ENCODE data around the gene ZNF831.

The ZNF831 gene

GRCh38 chr20:59242714-59243626 is 79.3 kb downstream of the ZNF831 start:
- Histone ChIP-seq H3K4me1 (ENCODE audit: control insufficient read depth in 2 of 2, insufficient read depth in 2 of 2, low read length in 2 of 2) (no peaks in the 10 kb centered on the region), H3K9me3 (ENCODE audit: control insufficient read depth in 2 of 2, low read length in 2 of 2) (no peaks in the 10 kb centered on the region), H3K36me3 (ENCODE audit: control insufficient read depth in 2 of 2, insufficient read depth in 2 of 2, low read length in 2 of 2) (no peaks in the 10 kb centered on the region), H3K27me3 (ENCODE audit: control insufficient read depth in 2 of 2, insufficient read depth in 2 of 2, low read length in 2 of 2) (peaks cover 3% of the 10 kb centered on the region in 2 donors), H3K9ac (ENCODE audit: low read depth in 1 of 2, low read length in 2 of 2) (no peak overlapping the region), H3K27ac (ENCODE audit: low read depth in 2 of 2, low read length in 2 of 2) (no peak overlapping the region), H3K4me3 (ENCODE audit: low read length in 2 of 2) (no peak overlapping the region)

DNA sequence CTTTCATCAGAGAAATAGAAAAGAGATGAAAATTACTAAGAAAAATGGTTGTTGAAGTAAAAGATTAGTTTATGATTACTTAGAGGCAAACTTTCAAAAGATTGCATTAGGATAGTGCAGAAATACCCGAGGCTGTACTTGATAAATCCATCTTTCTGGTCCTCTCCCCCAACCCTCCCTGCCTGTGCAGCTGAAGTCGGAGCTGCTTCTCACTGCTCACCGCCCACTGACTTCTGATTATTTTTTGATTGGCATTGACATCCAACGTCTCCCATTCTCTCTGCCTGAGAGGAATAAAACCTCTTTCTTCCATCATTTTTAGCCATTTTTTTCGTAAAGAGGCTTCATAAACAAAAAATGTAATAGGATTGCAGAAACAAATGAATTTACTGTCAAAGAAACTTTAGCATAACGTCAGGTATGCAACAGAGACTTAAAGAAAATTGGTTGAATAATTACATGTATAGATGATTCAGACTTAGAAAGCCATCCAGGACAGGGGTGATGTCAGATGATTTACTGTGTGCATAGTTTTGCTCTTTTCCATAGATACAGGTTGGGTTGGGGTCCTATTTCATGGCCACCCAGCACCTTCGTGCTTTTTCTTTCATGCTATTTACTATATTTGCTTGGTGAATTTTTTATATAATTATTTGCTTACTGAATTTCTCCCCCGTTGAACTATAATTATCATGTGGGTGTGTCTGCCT is 83.2 kb downstream of the ZNF831 start:
- H3K27me3 ChIP-seq (ENCODE audit: control insufficient read depth in 2 of 2, insufficient read depth in 2 of 2, low read length in 2 of 2), result peaks cover 3 to 4% of the 10 kb centered on the region in 2 donors

GRCh38 chr20:59247731-59248684 is 84.4 kb downstream of the ZNF831 start:
- peaks cover 2 to 3% of the 10 kb centered on the region in 2 donors for H3K27me3 ChIP-seq (ENCODE audit: control insufficient read depth in 2 of 2, insufficient read depth in 2 of 2, low read length in 2 of 2)

More for the DNA sequence above, 83.2 kb downstream of the ZNF831 start:
- Histone ChIP-seq H3K9me3 (ENCODE audit: control insufficient read depth in 2 of 2, low read length in 2 of 2) (no peaks in the 10 kb centered on the region), H3K4me1 (ENCODE audit: control insufficient read depth in 2 of 2, insufficient read depth in 2 of 2, low read length in 2 of 2) (no peaks in the 10 kb centered on the region), H3K9ac (ENCODE audit: low read depth in 1 of 2, low read length in 2 of 2) (no peak overlapping the region), H3K27ac (ENCODE audit: low read depth in 2 of 2, low read length in 2 of 2) (no peak overlapping the region), H3K36me3 (ENCODE audit: control insufficient read depth in 2 of 2, insufficient read depth in 2 of 2, low read length in 2 of 2) (no peaks in the 10 kb centered on the region), H3K4me3 (ENCODE audit: low read length in 2 of 2) (no peak overlapping the region)

GRCh38 chr20:59250293-59250692 is 86.7 kb downstream of the ZNF831 start:
- Histone ChIP-seq H3K36me3 (ENCODE audit: control insufficient read depth in 2 of 2, insufficient read depth in 2 of 2, low read length in 2 of 2) (no peaks in the 10 kb centered on the region), H3K9me3 (ENCODE audit: control insufficient read depth in 2 of 2, low read length in 2 of 2) (no peaks in the 10 kb centered on the region), H3K9ac (ENCODE audit: low read depth in 1 of 2, low read length in 2 of 2) (no peak overlapping the region), H3K27ac (ENCODE audit: low read depth in 2 of 2, low read length in 2 of 2) (no peak overlapping the region), H3K27me3 (ENCODE audit: control insufficient read depth in 2 of 2, insufficient read depth in 2 of 2, low read length in 2 of 2) (peaks cover 0 to 2% of the 10 kb centered on the region in 2 donors), H3K4me3 (ENCODE audit: low read length in 2 of 2) (no peak overlapping the region), H3K4me1 (ENCODE audit: control insufficient read depth in 2 of 2, insufficient read depth in 2 of 2, low read length in 2 of 2) (no peaks in the 10 kb centered on the region)

More at GRCh38 chr20:59247731-59248684, 84.4 kb downstream of the ZNF831 start:
- no peak overlapping the region for H3K4me3 ChIP-seq (ENCODE audit: low read length in 2 of 2)
- no peak overlapping the region for H3K27ac ChIP-seq (ENCODE audit: low read depth in 2 of 2, low read length in 2 of 2)
- H3K36me3 ChIP-seq (ENCODE audit: control insufficient read depth in 2 of 2, insufficient read depth in 2 of 2, low read length in 2 of 2), result no peaks in the 10 kb centered on the region
- no peaks in the 10 kb centered on the region for H3K4me1 ChIP-seq (ENCODE audit: control insufficient read depth in 2 of 2, insufficient read depth in 2 of 2, low read length in 2 of 2)
- H3K9me3 ChIP-seq (ENCODE audit: control insufficient read depth in 2 of 2, low read length in 2 of 2), result no peaks in the 10 kb centered on the region
- no peak overlapping the region for H3K9ac ChIP-seq (ENCODE audit: low read depth in 1 of 2, low read length in 2 of 2)

DNA sequence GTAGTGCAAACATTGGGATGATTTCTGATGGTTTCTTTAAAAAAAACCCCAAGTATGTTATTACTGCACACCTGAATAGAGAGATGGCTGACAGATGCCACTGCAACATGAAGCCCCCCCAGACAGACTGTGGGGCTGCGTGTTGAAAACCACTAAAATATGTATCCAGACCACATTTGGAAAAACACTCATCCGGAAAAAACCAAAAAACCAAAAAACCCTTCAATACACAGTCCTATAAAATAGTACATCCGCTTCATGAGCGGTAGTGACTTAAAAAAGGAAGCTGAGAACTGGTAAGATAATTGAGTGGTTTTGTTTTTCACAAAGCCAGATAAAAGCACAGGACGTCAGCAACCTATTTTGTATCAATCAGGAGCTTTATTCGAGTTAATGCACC is 89.7 kb downstream of the ZNF831 start:
- Histone ChIP-seq H3K27ac (ENCODE audit: low read depth in 2 of 2, low read length in 2 of 2) (no peak overlapping the region), H3K9me3 (ENCODE audit: control insufficient read depth in 2 of 2, low read length in 2 of 2) (no peaks in the 10 kb centered on the region), H3K4me1 (ENCODE audit: control insufficient read depth in 2 of 2, insufficient read depth in 2 of 2, low read length in 2 of 2) (no peaks in the 10 kb centered on the region), H3K27me3 (ENCODE audit: control insufficient read depth in 2 of 2, insufficient read depth in 2 of 2, low read length in 2 of 2) (peaks cover 2 to 3% of the 10 kb centered on the region in 2 donors), H3K4me3 (ENCODE audit: low read length in 2 of 2) (no peak overlapping the region), H3K36me3 (ENCODE audit: control insufficient read depth in 2 of 2, insufficient read depth in 2 of 2, low read length in 2 of 2) (no peaks in the 10 kb centered on the region), H3K9ac (ENCODE audit: low read depth in 1 of 2, low read length in 2 of 2) (no peak overlapping the region)

DNA sequence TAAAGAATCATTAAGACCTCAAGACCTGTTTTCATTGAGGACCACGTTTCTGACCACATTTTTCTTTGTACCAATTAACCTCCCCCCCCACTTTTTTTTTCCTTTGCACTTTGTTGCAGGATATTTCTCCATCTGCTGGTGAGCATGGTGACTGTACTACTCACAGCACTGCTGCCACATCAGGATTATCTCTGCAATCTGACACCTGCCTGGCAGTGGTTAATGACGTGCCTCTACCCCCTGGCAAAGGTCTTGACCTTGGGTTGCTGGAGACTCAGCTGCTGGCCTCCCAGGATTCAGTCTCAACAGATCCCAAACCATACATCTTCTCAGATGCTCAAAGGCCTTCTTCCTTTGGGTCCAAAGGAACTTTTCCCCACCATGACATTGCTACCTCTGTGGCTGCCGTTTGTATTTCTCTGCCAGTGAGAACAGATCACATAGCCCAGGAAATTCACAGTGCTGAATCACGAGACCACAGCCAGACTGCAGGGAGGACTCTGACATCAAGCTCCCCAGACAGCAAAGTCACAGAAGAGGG is 90.2 kb downstream of the ZNF831 start:
- Histone ChIP-seq H3K9ac (ENCODE audit: low read depth in 1 of 2, low read length in 2 of 2) (no peak overlapping the region), H3K9me3 (ENCODE audit: control insufficient read depth in 2 of 2, low read length in 2 of 2) (no peaks in the 10 kb centered on the region), H3K36me3 (ENCODE audit: control insufficient read depth in 2 of 2, insufficient read depth in 2 of 2, low read length in 2 of 2) (no peaks in the 10 kb centered on the region), H3K4me1 (ENCODE audit: control insufficient read depth in 2 of 2, insufficient read depth in 2 of 2, low read length in 2 of 2) (no peaks in the 10 kb centered on the region), H3K4me3 (ENCODE audit: low read length in 2 of 2) (no peak overlapping the region), H3K27me3 (ENCODE audit: control insufficient read depth in 2 of 2, insufficient read depth in 2 of 2, low read length in 2 of 2) (peaks cover 2 to 3% of the 10 kb centered on the region in 2 donors), H3K27ac (ENCODE audit: low read depth in 2 of 2, low read length in 2 of 2) (peak overlapping the region in 1 of 2 donors; percentile 24)

GRCh38 chr20:59255256-59255655 is 91.6 kb downstream of the ZNF831 start:
- no peaks in the 10 kb centered on the region for H3K36me3 ChIP-seq (ENCODE audit: control insufficient read depth in 2 of 2, insufficient read depth in 2 of 2, low read length in 2 of 2)
- H3K27me3 ChIP-seq (ENCODE audit: control insufficient read depth in 2 of 2, insufficient read depth in 2 of 2, low read length in 2 of 2), result peaks cover 2 to 3% of the 10 kb centered on the region in 2 donors
- no peaks in the 10 kb centered on the region for H3K9me3 ChIP-seq (ENCODE audit: control insufficient read depth in 2 of 2, low read length in 2 of 2)
- no peak overlapping the region for H3K4me3 ChIP-seq (ENCODE audit: low read length in 2 of 2)
- H3K9ac ChIP-seq (ENCODE audit: low read depth in 1 of 2, low read length in 2 of 2), result no peak overlapping the region
- no peak overlapping the region for H3K27ac ChIP-seq (ENCODE audit: low read depth in 2 of 2, low read length in 2 of 2)
- no peaks in the 10 kb centered on the region for H3K4me1 ChIP-seq (ENCODE audit: control insufficient read depth in 2 of 2, insufficient read depth in 2 of 2, low read length in 2 of 2)

DNA sequence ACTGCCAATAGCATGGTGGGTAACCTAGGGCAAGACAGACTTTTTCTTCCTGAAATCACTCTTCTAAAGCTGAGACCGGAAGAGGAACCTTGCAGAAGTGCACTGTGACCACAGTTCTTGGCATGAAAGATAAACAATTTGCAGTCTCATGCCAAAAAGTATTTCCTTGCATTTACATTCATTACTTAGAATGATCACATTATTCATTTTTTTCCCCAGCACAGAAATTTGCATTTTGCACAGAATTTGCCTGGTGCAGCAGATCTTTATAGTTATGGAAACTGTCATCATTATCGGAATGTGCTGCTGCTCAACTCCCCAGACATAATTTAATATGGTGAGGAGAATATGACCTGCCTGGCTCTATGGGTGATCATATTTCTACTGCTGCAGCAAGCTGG is 94.6 kb downstream of the ZNF831 start:
- Histone ChIP-seq H3K27me3 (ENCODE audit: control insufficient read depth in 2 of 2, insufficient read depth in 2 of 2, low read length in 2 of 2) (peaks cover 0 to 9% of the 10 kb centered on the region in 2 donors), H3K4me3 (ENCODE audit: low read length in 2 of 2) (no peak overlapping the region), H3K4me1 (ENCODE audit: control insufficient read depth in 2 of 2, insufficient read depth in 2 of 2, low read length in 2 of 2) (no peaks in the 10 kb centered on the region), H3K9ac (ENCODE audit: low read depth in 1 of 2, low read length in 2 of 2) (no peak overlapping the region), H3K36me3 (ENCODE audit: control insufficient read depth in 2 of 2, insufficient read depth in 2 of 2, low read length in 2 of 2) (no peaks in the 10 kb centered on the region), H3K9me3 (ENCODE audit: control insufficient read depth in 2 of 2, low read length in 2 of 2) (no peaks in the 10 kb centered on the region), H3K27ac (ENCODE audit: low read depth in 2 of 2, low read length in 2 of 2) (no peak overlapping the region)

DNA sequence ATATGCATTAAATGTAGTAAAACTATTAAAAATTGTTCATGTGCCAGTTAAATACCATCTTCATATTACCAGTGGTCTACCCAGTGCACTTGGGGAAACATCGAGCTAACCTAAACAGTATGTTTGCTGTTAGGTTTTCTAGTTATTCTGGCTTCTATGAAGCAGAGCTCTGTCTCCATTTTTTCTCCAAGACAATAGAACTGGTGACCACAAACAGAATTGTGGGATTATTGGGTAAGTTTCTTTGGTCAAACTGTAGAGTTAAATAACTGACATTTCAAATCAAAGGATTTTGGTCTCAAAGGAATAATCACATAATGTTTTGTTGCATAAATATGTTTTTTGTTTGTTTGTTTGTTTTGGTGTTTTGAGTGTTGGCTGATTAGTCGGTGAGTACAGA is 96.3 kb downstream of the ZNF831 start:
- Histone ChIP-seq H3K9me3 (ENCODE audit: control insufficient read depth in 2 of 2, low read length in 2 of 2) (no peaks in the 10 kb centered on the region), H3K36me3 (ENCODE audit: control insufficient read depth in 2 of 2, insufficient read depth in 2 of 2, low read length in 2 of 2) (no peaks in the 10 kb centered on the region), H3K4me3 (ENCODE audit: low read length in 2 of 2) (no peak overlapping the region), H3K4me1 (ENCODE audit: control insufficient read depth in 2 of 2, insufficient read depth in 2 of 2, low read length in 2 of 2) (no peaks in the 10 kb centered on the region), H3K9ac (ENCODE audit: low read depth in 1 of 2, low read length in 2 of 2) (no peak overlapping the region), H3K27ac (ENCODE audit: low read depth in 2 of 2, low read length in 2 of 2) (no peak overlapping the region), H3K27me3 (ENCODE audit: control insufficient read depth in 2 of 2, insufficient read depth in 2 of 2, low read length in 2 of 2) (peaks cover 2 to 9% of the 10 kb centered on the region in 2 donors)

Measured in mucosa of rectum (tissue), 2 donors.